Stimulated activated CD4-positive, alpha-beta T cell treated with anti-CD3 and anti-CD28 coated beads, Interleukin-15, amount 100 ng/mL, for 48 hours (primary cell): Measurements from ENCODE around the gene MYCBPAP.
A peak's percentile ranks its signal among the peaks of the same experiment; 100 is the strongest.
"Not testable (repeated sequence)": the region's sequence is repeated elsewhere in the genome, so short reads cannot be mapped to it uniquely, and the experiment has no call there.

Experiments used
- DNase-seq, 2 donors: peaks; one replicate each; pipeline ENCODE4 v3.0.0-alpha.2; 2020; ENCODE audit warnings: low read depth in 2 of 2

MYCBPAP gene

DNA sequence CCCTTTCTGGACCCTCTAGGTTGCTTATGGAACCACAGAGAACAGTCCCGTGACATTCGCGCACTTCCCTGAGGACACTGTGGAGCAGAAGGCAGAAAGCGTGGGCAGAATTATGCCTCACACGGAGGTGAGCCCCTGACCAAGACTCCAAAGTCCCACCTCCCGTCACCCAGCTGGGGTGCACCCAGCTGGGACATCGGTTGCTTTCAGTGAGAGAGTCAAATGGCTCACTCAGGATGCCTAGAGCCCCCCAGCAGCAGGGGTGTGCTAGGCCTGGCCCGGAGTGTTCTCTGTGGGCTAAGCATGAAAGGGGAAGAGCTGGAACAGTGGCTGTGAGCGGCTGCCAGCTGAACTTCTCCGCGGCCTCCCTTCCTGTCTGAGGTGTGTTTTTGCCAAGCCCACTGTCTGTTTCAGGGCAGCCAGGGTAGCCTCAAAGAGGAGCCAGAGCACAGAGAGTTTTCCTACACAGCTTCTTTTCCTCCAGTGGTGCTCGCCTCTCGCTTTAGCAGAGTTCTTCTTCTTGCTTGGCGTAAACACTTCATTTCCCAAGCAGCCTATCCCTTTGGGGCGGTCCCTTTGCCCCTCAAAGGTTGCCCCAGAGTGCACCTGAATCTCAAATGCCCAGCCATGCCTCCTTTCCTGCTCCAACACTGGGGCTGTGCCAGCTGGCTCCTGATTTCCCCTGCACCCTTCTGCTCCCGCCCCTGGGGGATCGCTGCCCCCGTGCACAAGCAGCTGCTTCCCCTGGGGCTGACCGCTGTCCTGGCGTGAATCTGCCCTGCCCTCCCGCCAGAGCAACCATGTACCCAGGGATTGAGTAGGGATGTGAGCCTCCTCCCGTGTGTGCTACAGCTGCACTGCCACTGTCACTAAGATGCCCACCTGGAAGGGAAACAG lies 37.0 kb upstream of the MYCBPAP start:
- DNase-seq: no peak

DNA sequence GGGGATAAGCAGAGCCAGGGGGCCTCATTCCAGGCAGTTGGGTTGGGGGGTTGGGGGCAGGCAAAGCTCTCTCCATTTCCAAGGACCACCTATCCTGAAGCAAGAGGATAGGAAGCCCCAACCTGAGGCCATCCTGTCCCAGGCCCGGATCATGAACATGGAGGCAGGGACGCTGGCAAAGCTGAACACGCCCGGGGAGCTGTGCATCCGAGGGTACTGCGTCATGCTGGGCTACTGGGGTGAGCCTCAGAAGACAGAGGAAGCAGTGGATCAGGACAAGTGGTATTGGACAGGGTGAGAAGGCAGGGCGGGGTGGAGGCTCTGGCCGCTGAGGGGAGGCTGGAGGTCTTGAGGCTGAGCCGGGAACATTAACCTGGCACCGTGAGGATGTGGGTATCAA lies 36.0 kb upstream of the MYCBPAP start:
- DNase-seq: no peak

DNA sequence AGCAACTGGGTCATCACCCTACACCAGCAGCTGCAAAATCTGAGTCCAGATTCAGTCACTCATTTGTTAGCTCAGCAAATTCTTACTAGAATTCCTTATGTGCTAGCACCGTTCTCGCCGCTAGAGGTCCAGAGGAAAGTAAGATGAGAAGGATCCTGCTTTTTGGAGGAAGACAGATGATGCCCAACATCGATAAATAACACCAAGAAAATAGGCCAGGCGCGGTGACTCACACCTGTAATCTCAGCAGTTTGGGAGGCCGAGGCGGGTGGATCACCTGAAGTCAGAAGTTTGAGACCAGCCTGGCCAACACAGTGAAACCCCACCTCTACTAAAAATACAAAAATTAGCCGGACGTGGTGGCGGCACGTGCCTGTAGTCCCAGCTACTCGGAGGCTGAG lies 35.5 kb upstream of the MYCBPAP start:
- DNase-seq: not testable (repeated sequence)

DNA sequence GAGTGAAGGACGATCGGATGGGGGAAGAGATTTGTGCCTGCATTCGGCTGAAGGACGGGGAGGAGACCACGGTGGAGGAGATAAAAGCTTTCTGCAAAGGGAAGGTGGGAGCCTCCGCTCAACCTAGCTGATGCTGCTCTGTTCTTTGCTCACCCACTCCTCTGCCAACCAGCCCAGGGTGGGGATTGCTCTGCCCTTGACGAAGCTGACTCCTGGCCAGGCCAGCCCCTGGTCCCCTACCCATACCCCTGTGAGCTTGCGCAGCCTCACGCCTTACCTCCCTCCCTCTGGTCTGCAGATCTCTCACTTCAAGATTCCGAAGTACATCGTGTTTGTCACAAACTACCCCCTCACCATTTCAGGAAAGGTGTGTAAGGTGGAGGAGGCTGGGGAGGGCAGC lies 34.3 kb upstream of the MYCBPAP start:
- no peak for DNase-seq

DNA sequence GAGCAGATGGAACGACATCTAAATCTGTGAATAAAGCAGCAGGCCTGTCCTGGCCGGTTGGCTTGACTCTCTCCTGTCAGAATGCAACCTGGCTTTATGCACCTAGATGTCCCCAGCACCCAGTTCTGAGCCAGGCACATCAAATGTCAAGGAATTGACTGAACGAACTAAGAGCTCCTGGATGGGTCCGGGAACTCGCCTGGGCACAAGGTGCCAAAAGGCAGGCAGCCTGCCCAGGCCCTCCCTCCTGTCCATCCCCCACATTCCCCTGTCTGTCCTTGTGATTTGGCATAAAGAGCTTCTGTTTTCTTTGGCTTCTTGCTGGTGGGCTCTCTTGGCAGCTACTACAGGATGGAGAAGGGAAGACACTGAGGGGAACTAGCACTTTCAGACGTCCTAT lies 33.7 kb upstream of the MYCBPAP start:
- no peak for DNase-seq

DNA sequence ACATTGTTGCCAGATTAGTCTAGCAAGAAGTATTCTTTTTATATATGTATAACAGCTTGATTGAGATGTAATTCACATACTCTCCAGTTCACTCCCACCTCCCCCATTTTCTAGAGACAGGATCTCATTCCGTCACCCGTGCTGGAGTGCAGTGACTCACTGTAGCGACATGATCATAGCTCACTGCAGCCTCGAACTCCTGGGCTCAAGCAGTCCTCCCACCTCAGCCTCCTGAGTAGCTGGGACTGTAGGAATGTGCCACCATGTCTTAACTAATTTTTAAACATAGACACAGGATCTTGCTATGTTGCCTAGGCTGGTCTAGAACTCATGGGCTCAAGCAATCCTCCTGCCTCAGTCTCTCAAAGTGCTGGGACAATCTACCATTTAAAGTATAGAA lies 32.9 kb upstream of the MYCBPAP start:
- DNase-seq: no peak

DNA sequence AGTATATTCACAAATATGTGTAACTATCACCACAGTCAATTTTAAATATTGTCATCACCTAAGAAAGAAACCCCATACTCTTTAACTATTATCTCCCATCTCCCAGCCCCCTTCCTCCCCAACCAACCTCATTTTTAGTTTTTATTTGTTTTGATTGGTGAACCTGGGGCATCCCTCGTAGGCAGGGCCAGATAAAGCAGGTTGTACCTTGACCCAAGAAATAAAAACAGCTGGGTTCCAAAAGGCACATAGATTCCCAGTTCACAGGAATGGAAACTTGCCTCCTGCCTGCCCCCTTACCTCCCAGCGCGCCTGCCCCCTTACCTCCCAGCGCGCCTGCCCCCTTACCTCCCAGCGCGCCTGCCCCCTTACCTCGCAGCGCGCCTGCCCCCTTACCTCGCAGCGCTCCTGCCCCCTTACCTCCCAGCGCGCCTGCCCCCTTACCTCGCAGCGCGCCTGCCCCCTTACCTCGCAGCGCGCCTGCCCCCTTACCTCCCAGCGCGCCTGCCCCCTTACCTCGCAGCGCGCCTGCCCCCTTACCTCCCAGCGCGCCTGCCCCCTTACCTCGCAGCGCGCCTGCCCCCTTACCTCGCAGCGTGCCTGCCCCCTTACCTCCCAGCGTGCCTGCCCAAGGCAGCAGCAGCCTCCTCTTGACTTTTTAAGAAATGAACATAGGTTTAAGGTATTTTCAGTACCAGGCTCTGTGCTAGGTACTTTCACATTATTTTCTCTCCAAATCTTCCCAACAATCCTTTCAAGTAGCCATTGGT lies 32.3 kb upstream of the MYCBPAP start:
- not testable (repeated sequence) for DNase-seq

DNA sequence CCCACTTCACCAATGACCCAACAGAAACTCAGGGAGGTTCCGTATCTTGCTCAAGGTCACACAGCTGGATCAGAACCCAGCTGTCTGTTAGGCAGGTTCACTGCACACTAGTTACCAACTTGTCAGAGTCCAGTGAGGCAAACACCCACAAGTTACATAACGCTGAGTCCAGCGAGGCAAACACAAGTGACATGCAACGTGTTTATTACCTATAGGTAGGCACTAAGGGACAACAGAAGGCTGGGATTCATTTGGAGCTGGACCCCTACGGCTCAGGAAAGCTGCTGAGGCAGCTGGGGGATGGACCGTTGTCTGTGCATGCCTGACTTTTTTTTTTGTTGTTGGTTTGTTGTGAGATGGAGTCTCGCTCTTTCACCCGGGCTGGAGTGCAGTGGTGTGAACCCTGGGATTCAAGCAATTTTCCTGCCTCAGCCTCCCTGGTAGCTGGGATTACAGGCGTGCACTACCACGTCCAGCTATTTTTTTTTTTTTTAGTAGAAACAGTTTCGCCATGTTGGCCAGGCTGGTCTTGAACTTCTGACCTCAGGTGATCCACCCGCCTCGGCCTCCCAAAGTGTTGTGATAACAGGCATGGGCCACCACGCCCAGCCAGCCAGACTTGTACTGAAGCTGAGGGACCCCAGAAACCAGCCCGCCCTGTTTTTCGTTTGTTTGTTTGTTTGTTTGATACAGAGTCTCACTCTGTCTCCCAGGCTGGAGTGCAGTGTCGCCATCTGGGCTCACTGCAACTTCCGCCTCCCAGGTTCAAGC lies 31.5 kb upstream of the MYCBPAP start:
- no peak for DNase-seq

DNA sequence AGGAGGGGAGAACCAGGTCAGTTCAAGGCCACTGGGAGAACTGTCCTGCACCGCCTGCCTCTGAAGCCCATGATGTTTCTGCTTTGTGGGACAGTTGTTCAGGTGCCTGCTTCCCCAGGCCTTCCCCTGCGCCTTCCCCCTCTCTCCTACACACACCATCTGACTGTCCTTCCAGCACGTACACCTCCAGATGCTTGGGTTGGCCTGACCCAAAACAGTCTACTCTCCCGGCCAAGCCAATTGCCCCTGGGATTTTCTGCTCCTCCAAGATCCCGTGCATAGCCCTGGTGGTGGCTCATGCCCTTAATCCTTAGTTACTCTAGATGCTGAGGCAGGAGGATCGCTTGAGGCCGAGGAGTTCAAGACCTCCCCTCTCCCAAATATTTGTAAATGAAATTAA lies 30.3 kb upstream of the MYCBPAP start:
- no peak for DNase-seq

DNA sequence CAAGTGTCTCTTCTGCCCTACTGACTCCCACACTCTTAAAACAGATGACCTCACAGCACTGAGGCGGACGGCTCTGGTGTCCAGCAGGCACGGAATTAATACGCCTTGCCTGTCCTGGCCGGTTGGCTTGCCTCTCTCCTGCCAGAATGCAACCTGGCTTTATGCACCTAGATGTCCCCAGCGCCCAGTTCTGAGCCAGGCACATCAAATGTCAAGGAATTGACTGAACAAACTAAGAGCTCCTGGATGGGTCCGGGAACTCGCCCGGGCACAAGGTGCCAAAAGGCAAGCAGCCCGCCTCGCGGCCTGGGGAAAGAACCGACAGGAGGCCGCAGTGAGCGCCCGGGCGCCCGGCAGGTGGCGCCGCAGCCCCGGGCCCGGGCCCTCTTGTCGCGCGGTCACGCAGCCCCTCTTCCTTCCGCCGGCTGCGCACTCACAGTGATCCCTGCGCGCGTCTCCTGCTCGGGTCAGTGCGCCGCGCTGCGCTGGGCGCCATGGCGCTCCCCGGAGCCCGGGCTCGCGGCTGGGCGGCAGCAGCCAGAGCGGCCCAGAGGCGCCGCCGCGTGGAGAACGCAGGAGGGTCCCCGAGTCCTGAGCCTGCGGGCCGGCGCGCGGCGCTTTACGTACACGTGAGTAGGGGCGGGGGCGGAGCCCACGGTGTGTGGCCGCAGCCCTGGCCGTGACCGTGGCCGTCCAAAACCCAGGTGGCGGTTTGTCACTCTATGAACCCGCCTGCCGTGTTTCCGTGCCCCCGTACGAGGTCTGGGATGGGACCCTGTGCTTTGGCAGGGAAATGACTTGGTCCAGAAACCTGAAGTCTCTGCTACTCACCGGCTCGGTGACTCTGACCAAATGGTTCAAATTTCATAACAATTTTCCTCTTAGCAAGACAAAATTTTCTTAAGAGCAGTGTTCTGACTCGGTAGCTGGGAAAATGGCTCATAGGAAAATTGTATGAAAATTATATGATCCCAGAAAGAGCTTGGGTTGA lies 29.6 kb upstream of the MYCBPAP start, which contains the start of gene RSAD1:
TSS of gene RSAD1 (plus strand) at position 470 of the 991 bp plus-strand sequence. CDS start at position 495, 25 bp downstream.
- peak; percentile 79 for DNase-seq

DNA sequence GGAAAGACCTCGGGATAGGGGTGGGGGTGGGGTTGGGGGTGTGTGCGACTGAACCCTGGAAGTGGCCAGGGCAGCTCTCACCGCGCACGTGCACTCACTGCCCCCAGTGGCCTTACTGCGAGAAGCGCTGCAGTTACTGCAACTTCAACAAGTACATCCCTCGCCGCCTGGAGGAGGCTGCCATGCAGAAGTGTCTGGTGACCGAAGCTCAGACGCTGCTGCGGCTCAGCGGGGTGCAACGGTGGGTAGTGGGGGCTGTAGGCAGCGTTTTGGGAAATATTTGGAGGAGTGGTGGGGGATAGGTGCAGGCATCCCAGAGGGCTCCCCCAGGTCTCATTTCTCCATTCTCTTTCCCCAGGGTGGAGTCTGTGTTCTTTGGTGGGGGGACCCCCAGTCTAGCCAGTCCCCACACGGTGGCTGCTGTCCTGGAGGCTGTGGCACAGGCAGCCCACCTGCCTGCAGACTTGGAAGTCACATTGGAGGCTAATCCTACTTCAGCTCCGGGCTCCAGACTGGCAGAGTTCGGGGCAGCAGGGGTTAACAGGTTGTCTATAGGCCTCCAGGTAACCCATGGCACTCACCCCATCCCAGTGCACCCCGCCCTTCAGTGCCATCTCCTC lies 28.6 kb upstream of the MYCBPAP start:
- DNase-seq: peak; percentile 40 to 51

DNA sequence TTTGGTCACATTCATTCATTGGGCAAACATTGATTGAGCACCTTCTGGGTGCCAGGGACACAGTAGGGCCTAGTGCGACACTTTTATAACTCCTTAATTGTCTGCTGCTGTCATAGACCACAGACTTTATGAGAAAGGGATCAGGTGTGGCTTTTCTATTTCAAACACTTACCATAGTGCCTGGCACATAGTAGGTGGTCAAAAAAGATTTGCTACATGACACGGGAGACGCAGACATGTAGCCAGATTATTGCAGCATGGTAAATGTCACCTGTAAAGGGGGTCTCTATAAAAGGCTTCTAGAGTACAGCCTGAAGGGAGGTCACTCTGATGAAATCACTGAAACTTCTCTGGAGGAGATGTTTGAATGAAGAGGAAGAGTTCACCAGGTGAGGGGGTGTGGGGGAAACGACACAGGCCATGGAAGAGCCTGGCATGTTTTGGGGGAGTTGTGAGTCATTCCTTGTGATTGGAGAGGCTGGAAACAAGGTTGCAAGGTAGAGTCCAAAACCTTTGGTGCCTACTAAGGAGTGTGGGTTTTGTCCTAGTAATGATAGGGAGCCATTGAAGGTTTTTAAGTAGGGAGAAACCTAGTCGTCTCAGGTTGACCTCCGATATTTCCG lies 28.0 kb upstream of the MYCBPAP start:
- DNase-seq: no peak

DNA sequence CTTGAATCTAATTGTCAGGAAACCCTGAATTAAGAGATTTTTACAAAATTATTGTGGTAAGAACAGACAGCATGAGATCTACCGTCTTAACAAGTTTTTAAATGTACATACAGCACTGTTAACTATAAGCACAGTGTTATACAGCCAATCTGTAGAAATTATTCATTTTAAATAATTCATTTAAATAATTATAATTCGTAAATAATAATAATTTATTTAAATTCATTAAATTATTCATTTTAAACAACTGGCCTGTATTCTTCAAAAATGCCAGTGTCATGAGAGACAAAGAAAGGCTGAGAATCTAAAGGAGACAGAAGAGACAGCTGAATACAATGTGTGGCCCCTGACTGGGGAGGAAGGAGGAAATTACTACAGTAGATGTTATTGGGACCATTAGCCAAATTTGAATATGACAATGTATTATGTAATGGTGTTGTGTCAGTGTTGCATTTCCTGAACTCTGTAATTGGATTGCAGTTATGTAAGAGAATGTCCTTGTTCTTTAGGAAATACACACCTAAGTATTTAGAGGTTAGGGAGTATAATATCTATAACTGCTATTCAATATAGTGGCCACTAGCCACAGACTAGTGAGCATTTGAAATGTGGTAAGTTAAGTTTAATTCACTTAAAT lies 27.3 kb upstream of the MYCBPAP start:
- no peak for DNase-seq

DNA sequence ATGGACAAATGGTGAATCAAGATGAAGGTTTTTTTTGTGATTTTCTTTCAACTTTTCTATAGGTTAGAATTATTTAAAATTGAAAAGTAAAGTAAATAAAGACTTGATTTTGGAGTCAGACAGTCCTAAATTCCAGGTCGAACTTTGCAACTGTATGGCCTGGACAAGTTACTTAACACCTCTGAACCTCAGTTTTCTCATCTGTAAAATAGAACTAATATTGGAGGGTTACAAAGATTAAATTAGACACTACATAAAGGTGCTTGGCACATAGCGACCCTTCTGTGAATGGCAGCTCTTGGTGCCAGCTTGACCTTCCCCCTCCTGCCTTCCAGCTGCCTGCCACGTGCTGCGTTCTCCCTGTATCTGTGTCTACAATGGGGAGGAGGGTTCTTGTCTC lies 26.6 kb upstream of the MYCBPAP start:
- DNase-seq: no peak

DNA sequence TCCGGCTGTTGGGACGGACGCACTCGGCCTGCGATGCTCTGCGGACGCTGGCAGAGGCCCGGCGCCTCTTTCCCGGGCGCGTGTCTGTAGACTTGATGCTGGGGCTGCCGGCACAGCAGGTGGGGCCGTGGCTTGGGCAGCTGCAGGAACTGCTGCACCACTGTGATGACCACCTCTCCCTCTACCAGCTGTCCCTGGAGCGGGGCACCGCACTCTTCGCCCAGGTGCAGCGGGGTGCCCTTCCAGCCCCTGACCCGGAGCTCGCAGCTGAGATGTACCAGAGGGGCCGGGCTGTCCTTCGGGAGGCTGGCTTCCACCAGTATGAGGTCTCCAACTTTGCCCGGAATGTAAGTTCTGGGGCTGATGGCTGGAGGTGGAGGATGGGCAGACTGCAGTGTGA lies 26.1 kb upstream of the MYCBPAP start:
- DNase-seq: no peak

DNA sequence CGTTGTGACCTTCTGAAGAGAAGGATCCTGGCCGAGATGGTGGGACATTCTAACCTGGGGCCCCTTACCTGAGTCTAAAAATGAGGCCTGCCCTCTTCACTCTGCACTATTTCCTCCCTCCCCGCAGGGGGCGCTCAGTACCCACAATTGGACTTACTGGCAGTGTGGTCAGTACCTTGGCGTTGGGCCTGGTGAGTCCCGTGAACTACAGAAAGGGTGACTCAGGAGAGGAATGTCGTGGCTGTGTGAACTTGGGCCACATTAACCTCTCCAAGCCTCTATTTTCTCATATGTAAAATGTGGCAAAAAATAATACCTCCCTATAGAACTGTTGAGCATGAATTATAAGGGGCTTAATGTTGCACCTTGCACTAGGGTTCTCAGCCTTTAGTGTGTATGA lies 25.7 kb upstream of the MYCBPAP start:
- peak; percentile 59 to 71 for DNase-seq

DNA sequence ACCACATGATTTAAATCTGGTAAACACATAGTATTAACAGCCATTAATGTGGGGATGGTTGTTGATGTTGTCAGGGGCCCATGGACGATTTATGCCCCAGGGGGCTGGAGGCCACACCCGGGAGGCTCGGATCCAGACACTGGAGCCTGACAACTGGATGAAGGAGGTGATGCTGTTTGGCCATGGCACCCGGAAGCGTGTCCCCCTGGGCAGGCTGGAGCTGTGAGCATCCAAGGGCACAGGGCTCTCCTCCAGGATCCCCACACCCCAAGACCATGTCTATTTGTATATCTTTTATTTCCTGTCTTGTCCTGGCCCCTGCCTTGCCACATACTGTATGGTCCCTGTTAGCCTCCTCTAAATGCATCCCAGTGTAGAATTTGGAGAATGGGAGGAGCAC lies 25.0 kb upstream of the MYCBPAP start:
- no peak for DNase-seq

DNA sequence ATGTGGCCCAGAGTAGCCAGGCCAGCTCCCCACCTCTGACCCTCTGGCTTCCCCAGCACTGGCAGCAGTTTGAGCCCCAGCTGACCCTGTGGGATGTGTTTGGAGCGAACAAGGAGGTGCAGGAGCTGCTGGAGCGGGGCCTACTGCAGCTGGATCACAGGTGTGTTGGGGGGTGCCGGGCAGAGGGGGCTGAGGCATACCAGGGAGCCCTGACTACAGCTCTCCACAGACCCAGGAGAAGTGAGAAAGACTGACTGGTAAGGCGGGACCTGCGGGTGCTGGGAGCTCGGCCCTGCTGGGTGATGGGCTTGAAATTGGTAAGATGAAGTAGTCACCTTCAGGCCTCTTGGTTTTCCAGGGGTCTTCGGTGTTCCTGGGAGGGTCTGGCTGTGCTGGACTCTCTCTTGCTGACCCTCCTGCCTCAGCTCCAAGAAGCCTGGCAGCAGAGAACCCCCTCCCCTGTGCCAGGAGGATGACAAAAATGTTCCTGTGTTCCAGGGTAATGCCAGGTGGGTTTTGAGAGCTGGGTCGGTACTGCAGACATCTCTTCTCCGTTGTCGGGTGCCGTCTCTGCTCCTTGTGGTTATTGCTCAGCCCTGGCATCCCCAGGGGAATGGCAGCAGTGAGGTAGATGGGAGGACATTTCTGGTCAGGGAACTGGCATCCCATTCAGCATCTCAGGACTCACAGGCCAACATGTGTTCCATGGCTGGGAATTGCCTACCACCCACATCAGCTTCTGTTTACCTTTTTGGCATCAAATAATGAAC lies 23.7 kb upstream of the MYCBPAP start:
- DNase-seq: no peak
